ENCODE measurements around the gene GUK1. TPM values are rescaled to one million over a fixed set of nuclear protein-coding genes. Genes with fewer than 3 reads are reported as not detected.
A peak's percentile ranks its signal among the peaks of the same experiment; 100 is the strongest.

The GUK1 gene
- total RNA-seq, 1 donor = 367 TPM

GRCh38 chr1:228142155-228142691 is 2.1 kb downstream of the GUK1 start:
- peak overlapping the region; percentile 94 for H3K4me3 ChIP-seq (ENCODE audit: low read depth, low read length)
- TF ChIP-seq CTCF (IDR thresholded peaks at IDR 0.05; ENCODE audit: insufficient read depth, low read depth, low read length) = no peak
- no peak for DNase-seq (ENCODE audit: low read depth)

GRCh38 chr1:228142701-228143136 is 2.6 kb downstream of the GUK1 start:
- DNase-seq (ENCODE audit: low read depth) = no peak
- no peak for TF ChIP-seq CTCF (IDR thresholded peaks at IDR 0.05; ENCODE audit: insufficient read depth, low read depth, low read length)
- H3K4me3 ChIP-seq (ENCODE audit: low read depth, low read length) = no peak overlapping the region

GRCh38 chr1:228143480-228144192 is 3.6 kb downstream of the GUK1 start:
- no peak for TF ChIP-seq CTCF (IDR thresholded peaks at IDR 0.05; ENCODE audit: insufficient read depth, low read depth, low read length)
- DNase-seq (ENCODE audit: low read depth) = no peak
- H3K4me3 ChIP-seq (ENCODE audit: low read depth, low read length) = no peak overlapping the region

GRCh38 chr1:228144193-228144992 is 4.3 kb downstream of the GUK1 start:
- no peak for TF ChIP-seq CTCF (IDR thresholded peaks at IDR 0.05; ENCODE audit: insufficient read depth, low read depth, low read length)
- no peak for DNase-seq (ENCODE audit: low read depth)
- no peak overlapping the region for H3K4me3 ChIP-seq (ENCODE audit: low read depth, low read length)

GRCh38 chr1:228144993-228145343 is 4.9 kb downstream of the GUK1 start:
- TF ChIP-seq CTCF (IDR thresholded peaks at IDR 0.05; ENCODE audit: insufficient read depth, low read depth, low read length) = no peak
- no peak overlapping the region for H3K4me3 ChIP-seq (ENCODE audit: low read depth, low read length)
- DNase-seq (ENCODE audit: low read depth) = no peak

GRCh38 chr1:228145463-228146416 is 5.7 kb downstream of the GUK1 start:
- no peak for TF ChIP-seq CTCF (IDR thresholded peaks at IDR 0.05; ENCODE audit: insufficient read depth, low read depth, low read length)
- no peak overlapping the region for H3K4me3 ChIP-seq (ENCODE audit: low read depth, low read length)
- no peak for DNase-seq (ENCODE audit: low read depth)
